ENCODE measurements around the gene MYO16.
"Not testable (repeated sequence)": the region's sequence is repeated elsewhere in the genome, so short reads cannot be mapped to it uniquely, and the experiment has no call there.

The MYO16 gene

DNA sequence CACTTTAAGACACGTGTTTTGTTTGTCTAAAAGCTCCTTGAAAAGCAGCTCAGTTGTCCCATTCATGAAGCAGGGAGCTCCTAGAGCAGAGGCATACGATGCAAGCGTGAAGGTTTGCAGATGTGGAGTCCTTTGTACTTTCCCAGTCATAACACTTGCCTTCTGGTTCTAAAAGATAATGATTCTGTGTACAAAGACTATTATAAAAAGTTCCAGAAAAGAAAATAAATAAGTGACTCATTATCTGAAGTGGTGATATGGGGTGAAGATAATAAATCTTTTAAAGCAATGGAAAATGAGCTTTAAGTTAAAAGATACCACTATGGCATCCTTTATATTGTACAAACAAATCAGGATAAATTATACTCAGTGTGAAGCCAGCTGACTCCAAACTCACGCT, 569.9 kb downstream of the MYO16 start:
- Mint-ChIP-seq H3K36me3 (ENCODE audit: low read depth) (no peaks in the 10 kb centered on the region), H3K4me1 (ENCODE audit: low read depth) (no peaks in the 10 kb centered on the region), H3K27ac (no peak overlapping the region), H3K4me3 (no peak overlapping the region), H3K9me3 (no peaks in the 10 kb centered on the region), H3K27me3 (peaks cover 17% of the 10 kb centered on the region)
- no peak for DNase-seq

DNA sequence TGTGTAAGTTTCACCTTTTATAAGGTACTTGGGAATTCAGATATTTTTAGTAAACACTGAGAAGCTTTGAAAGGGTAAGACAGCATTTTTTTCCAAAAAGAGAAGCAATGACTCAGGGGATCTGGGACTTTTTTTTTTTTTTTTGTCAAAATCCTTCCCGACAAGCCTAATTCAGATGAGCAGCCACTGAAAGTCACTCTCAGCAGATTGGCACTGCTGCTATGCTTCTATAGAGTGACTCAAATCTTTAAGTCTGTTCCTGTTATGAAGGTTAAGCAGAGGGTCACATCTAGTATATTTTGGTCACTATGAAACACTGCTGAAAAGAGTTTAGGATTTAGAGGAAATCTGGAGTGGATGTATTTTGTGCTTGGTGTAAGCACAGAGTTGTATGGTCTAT, 571.1 kb downstream of the MYO16 start:
- Mint-ChIP-seq H3K27me3 (peaks cover 17% of the 10 kb centered on the region), H3K4me3 (no peak overlapping the region), H3K27ac (no peak overlapping the region), H3K9me3 (no peaks in the 10 kb centered on the region), H3K4me1 (ENCODE audit: low read depth) (no peaks in the 10 kb centered on the region), H3K36me3 (ENCODE audit: low read depth) (no peaks in the 10 kb centered on the region)
- no peak for DNase-seq

DNA sequence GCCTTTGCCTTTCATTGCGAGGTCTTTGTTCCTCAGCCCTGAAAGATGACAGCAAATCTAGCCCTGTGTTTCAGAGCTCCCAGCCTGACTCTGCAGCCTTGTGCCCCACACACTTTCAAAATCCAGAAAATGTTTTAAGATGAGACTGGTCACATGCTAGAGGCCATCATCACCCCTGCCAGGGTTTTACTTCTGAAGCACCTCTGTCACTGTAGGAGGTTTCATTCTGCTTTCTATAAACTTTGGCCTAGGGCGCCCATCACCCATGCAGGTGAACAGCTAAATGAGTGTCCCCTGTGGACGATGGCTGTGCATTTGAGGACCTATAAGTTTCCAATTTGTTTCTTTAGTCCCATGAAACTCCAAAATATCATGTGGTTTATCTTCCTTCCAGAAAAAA, 574.2 kb downstream of the MYO16 start:
- Mint-ChIP-seq H3K9me3 (no peaks in the 10 kb centered on the region), H3K4me3 (no peak overlapping the region), H3K36me3 (ENCODE audit: low read depth) (no peaks in the 10 kb centered on the region), H3K27ac (no peak overlapping the region), H3K4me1 (ENCODE audit: low read depth) (no peaks in the 10 kb centered on the region), H3K27me3 (peaks cover 11% of the 10 kb centered on the region)
- no peak for DNase-seq

DNA sequence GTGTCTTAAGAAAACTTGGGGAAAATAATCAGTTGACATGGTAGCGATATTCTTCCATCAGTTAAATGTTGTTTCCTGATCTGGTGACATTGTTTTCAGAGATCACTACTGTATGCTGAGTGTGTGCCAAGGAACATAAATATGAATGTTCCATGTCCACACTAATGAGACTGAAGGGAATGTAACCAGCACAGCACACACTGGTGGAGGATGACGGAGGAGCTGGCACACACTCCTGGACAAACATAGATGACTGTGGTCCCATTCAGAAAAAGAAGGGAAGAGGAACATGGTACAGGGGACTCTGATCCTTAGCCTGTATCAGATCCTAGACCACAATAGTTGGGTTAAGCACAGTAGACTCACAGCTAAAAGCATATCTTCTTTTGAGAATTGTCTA, 574.8 kb downstream of the MYO16 start:
- no peaks in the 10 kb centered on the region for H3K9me3 Mint-ChIP-seq
- peaks cover 11% of the 10 kb centered on the region for H3K27me3 Mint-ChIP-seq
- H3K4me1 Mint-ChIP-seq (ENCODE audit: low read depth) = no peaks in the 10 kb centered on the region
- no peak overlapping the region for H3K4me3 Mint-ChIP-seq
- no peak for DNase-seq
- H3K36me3 Mint-ChIP-seq (ENCODE audit: low read depth) = no peaks in the 10 kb centered on the region
- no peak overlapping the region for H3K27ac Mint-ChIP-seq

DNA sequence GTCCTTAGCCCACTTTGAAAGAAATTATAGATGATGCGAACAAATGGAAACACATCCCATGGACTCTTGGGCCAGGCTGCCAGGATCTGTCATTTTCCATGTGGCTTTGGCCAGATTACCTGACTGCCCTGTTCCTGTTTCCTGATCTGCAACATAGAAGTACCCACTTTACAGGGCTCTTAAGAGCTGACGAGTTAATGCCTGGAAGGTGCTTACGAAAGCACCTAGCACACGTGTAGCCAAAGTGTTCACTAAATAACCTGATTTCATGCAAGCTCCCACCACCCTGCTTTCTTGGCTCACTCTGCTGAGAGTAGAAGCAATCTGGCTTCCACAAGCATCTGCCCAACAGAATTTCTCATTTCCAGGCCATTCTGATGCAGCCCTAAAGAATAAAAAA, 575.2 kb downstream of the MYO16 start:
- Mint-ChIP-seq H3K9me3 (no peaks in the 10 kb centered on the region), H3K36me3 (ENCODE audit: low read depth) (no peaks in the 10 kb centered on the region), H3K4me1 (ENCODE audit: low read depth) (no peaks in the 10 kb centered on the region), H3K27ac (no peak overlapping the region), H3K4me3 (no peak overlapping the region), H3K27me3 (peaks cover 11% of the 10 kb centered on the region)
- no peak for DNase-seq

DNA sequence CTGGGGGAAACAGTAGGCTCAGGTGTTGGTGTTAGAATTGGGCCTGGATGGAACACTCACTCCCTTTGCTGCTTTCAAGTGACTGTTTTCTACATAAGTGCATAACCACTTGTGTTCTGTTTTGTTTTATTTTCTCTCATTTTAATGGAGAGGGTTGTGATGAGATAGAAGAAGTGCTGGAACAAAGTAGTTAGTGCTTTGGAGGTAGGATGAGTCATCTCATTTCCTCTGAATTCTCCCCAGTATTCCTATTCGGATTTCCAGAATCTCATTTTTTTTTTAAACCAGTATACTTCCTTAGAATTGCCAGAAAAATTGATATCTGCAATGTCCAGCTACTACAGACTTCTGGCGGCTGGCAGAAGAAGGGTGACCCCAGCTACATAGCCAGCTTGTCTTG, 575.9 kb downstream of the MYO16 start:
- H3K27ac Mint-ChIP-seq = no peak overlapping the region
- DNase-seq = no peak
- peaks cover 11% of the 10 kb centered on the region for H3K27me3 Mint-ChIP-seq
- no peak overlapping the region for H3K4me3 Mint-ChIP-seq
- H3K9me3 Mint-ChIP-seq = no peaks in the 10 kb centered on the region
- H3K4me1 Mint-ChIP-seq (ENCODE audit: low read depth) = no peaks in the 10 kb centered on the region
- H3K36me3 Mint-ChIP-seq (ENCODE audit: low read depth) = no peaks in the 10 kb centered on the region

DNA sequence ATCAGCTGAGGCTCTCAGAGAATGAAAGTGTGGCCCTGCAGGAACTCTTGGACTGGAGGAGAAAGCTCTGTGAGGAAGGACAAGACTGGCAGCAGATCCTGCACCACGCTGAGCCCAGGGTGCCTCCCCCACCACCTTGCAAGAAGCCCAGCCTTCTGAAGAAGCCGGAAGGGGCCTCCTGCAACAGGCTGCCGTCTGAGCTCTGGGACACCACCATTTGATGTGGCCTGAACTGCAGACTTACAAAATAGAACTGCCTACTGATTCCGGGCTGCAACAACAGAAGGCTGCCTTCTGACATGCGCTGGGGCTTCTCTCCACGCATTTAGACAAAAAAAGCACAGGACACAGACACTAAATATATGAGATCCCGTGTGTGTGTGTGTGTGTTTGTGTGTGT, 577.2 kb downstream of the MYO16 start:
- DNase-seq = no peak
- peaks cover 11% of the 10 kb centered on the region for H3K27me3 Mint-ChIP-seq
- H3K27ac Mint-ChIP-seq = no peak overlapping the region
- H3K4me3 Mint-ChIP-seq = no peak overlapping the region
- H3K36me3 Mint-ChIP-seq (ENCODE audit: low read depth) = no peaks in the 10 kb centered on the region
- H3K4me1 Mint-ChIP-seq (ENCODE audit: low read depth) = no peaks in the 10 kb centered on the region
- no peaks in the 10 kb centered on the region for H3K9me3 Mint-ChIP-seq

DNA sequence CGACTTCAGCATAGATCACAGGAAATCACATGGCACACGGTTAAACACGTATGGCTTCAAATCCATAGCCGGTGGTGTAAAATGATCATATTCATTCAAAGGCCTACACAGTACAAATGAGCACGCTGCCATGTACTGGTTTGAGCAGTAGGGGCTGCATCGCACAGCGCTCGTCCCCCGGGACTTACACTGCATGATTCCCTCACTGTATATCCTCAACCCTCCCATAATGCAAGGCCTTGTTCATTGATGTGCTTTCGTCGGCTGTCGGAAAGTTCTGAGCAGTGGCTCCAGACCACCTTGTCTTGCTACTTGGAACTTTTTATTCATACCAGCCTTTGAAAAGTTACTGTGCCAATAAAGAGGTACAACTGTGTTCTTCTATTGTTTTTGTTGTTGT, 578.2 kb downstream of the MYO16 start:
- Mint-ChIP-seq H3K4me3 (no peak overlapping the region), H3K27ac (no peak overlapping the region), H3K27me3 (peaks cover 5% of the 10 kb centered on the region), H3K36me3 (ENCODE audit: low read depth) (no peaks in the 10 kb centered on the region), H3K9me3 (no peaks in the 10 kb centered on the region), H3K4me1 (ENCODE audit: low read depth) (no peaks in the 10 kb centered on the region)
- no peak for DNase-seq

DNA sequence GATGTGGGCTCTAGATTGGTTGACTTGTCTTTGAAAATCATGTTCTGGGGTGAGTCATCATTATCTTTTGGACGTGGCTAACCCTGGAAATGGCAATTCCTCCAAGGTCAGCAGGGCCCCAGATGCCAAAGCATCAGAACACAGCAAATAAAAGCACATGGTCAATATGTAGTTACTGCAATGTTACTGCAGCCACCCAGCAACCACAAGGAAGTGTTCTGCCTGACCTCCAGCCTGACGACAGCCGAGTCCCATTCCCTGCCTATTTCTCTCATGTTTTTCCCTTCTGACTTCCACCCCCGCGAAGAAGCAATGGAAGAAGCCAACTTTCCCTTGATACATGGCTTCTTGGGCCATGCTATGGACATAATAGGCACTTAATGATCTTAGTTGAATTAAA, 579.1 kb downstream of the MYO16 start:
- no peaks in the 10 kb centered on the region for H3K9me3 Mint-ChIP-seq
- DNase-seq = no peak
- H3K4me1 Mint-ChIP-seq (ENCODE audit: low read depth) = no peaks in the 10 kb centered on the region
- H3K4me3 Mint-ChIP-seq = no peak overlapping the region
- H3K27me3 Mint-ChIP-seq = no peaks in the 10 kb centered on the region
- H3K36me3 Mint-ChIP-seq (ENCODE audit: low read depth) = no peaks in the 10 kb centered on the region
- H3K27ac Mint-ChIP-seq = no peak overlapping the region

DNA sequence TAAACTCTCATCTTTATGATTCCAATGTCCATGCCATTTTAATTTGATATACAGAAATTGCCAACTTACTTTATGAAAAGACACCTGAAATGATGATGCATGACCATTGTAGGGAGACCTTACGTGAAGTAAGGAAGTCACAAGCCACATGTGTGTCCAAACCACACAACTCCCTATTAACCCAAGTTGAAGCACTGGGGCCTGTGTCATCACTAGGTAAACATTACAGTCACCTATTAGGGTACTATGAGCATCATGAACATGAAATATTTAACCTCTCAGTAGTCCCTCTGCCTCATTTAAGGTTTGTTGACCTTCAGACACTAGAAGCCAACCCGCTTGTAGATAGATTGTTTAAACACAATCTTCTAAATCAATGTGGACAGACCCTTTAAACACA, 580.1 kb downstream of the MYO16 start:
- H3K9me3 Mint-ChIP-seq = no peaks in the 10 kb centered on the region
- H3K27ac Mint-ChIP-seq = no peak overlapping the region
- H3K36me3 Mint-ChIP-seq (ENCODE audit: low read depth) = no peaks in the 10 kb centered on the region
- H3K4me3 Mint-ChIP-seq = no peak overlapping the region
- DNase-seq = no peak
- H3K27me3 Mint-ChIP-seq = no peaks in the 10 kb centered on the region
- H3K4me1 Mint-ChIP-seq (ENCODE audit: low read depth) = no peaks in the 10 kb centered on the region

DNA sequence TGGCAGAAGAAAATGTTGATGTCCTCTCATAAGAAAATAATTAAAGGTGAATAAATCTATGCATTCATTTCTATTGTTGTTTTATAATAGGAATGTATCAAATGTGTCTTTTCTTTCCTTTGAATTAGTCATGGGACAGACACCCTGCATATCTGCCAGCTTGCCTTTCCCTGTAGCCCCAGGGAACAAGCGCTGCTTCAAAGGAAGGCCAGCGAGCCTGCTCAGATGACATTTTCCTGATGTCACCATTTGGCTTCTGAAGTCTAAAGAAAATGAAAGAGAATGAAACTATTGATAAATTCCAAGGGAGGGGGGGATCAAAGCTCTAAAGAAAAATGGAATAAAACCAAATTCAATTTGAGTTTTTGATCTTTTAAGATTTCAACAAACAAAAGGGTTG, 582.2 kb downstream of the MYO16 start:
- H3K4me1 Mint-ChIP-seq (ENCODE audit: low read depth) = no peaks in the 10 kb centered on the region
- no peaks in the 10 kb centered on the region for H3K27me3 Mint-ChIP-seq
- no peak overlapping the region for H3K4me3 Mint-ChIP-seq
- no peak for DNase-seq
- no peaks in the 10 kb centered on the region for H3K9me3 Mint-ChIP-seq
- H3K27ac Mint-ChIP-seq = no peak overlapping the region
- no peaks in the 10 kb centered on the region for H3K36me3 Mint-ChIP-seq (ENCODE audit: low read depth)

DNA sequence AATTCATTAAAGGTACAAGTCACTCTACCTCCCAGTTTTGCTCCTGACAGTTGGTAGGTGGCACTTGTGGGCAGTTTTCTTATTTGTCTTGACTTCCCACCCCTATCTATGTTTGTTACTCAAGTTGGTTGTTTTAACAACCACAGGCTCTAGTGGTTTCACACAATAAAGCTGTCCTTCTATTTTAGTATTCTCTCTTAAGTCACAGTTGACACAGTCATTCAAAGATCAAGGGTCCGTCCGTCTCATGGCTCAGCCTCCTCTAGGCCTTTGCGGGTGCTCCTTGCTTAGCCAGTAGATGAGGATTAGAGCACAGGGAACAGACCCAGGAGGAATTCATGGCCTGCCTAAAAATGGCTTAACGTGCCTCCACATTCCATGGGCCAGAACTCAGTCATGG, 583.2 kb downstream of the MYO16 start:
- DNase-seq = no peak
- Mint-ChIP-seq H3K9me3 (no peaks in the 10 kb centered on the region), H3K36me3 (ENCODE audit: low read depth) (no peaks in the 10 kb centered on the region), H3K4me1 (ENCODE audit: low read depth) (no peaks in the 10 kb centered on the region), H3K27me3 (no peaks in the 10 kb centered on the region), H3K27ac (no peak overlapping the region), H3K4me3 (no peak overlapping the region)

DNA sequence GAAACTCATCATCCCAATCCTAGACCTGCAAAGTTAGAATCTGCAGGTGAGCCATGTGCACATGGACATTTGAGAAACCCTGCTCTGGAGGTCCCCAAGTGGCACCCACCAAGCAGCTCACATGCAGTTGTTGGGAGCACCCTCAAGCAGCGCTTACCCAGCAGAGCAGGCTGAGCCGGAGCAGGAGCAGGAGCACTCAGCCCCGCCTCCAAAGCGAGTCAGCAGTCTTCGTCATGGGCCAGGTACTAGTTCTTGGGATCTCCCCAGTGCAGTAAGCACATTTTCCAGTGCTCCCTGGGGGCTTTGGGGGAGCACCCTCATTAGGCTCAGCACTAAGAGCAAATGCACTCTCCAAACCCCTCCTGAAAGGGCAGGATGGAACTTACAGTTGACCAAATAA, 584.3 kb downstream of the MYO16 start:
- H3K4me3 Mint-ChIP-seq = no peak overlapping the region
- H3K27ac Mint-ChIP-seq = no peak overlapping the region
- no peaks in the 10 kb centered on the region for H3K9me3 Mint-ChIP-seq
- H3K4me1 Mint-ChIP-seq (ENCODE audit: low read depth) = no peaks in the 10 kb centered on the region
- no peaks in the 10 kb centered on the region for H3K36me3 Mint-ChIP-seq (ENCODE audit: low read depth)
- H3K27me3 Mint-ChIP-seq = no peaks in the 10 kb centered on the region
- DNase-seq = no peak

DNA sequence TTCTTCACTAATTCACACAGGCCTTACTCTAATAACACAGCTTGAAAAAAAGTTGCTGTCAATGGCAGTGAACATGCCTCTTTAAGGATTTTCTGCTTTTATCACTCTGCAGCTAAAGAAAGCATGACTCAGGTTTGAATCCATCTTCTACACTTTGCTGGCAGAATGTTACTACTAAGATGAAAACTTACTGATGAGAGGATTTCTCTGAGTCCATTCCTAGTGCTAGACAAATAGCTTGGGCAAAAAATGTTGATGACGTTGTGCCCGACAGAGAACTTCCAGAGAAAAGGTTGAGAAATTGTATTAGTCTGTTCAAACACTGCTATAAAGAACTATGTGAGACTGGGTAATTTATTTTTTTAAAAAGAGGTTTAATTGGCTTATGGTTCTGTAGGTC, 585.0 kb downstream of the MYO16 start:
- Mint-ChIP-seq H3K4me3 (no peak overlapping the region), H3K4me1 (ENCODE audit: low read depth) (no peaks in the 10 kb centered on the region), H3K27ac (no peak overlapping the region), H3K9me3 (no peaks in the 10 kb centered on the region), H3K36me3 (ENCODE audit: low read depth) (no peaks in the 10 kb centered on the region), H3K27me3 (no peaks in the 10 kb centered on the region)
- no peak for DNase-seq

DNA sequence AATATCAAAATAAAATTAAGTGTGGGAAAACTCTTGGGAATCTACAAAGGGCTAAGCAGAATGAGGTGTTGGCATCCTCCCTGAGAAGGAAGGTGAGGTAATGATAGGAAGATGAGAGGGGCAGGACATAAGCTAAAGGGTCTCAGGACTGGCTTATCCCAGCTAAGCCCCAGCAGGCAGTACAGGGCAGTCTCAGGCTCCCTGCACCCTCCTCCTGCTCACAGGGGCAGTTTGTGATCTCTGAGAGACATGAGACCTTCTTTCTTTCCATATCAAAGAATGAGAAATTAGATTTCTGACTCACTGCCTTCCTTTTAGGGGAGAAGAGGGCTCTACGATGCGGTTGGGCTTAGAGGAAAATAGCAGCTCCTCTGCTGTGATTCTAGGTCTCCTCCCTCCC, 586.0 kb downstream of the MYO16 start:
- Mint-ChIP-seq H3K4me1 (ENCODE audit: low read depth) (no peaks in the 10 kb centered on the region), H3K36me3 (ENCODE audit: low read depth) (no peaks in the 10 kb centered on the region), H3K27me3 (no peaks in the 10 kb centered on the region), H3K4me3 (no peak overlapping the region), H3K9me3 (no peaks in the 10 kb centered on the region), H3K27ac (no peak overlapping the region)
- no peak for DNase-seq

DNA sequence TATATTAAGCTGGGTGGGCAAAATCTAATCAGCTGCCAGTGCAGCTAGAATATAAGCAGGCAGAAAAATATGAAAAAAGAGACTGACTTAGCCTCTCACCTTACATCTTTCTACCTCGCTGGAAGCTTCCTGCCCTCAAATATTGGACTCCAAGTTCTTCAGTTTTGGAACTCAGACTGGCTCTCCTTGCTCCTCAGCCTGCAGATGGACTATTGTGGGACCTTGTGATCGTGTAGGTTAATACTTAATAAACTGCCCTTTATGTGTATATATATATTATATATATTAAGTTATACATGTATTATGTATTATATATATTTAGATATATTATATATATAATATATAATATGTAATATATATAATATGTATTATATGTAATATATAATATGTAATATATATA, 588.1 kb downstream of the MYO16 start:
- not testable (repeated sequence) for DNase-seq; H3K27ac Mint-ChIP-seq; H3K27me3 Mint-ChIP-seq; H3K36me3 Mint-ChIP-seq (ENCODE audit: low read depth); H3K4me1 Mint-ChIP-seq (ENCODE audit: low read depth); H3K9me3 Mint-ChIP-seq; H3K4me3 Mint-ChIP-seq
